Amygdala (tissue), 56 donors: ENCODE data around the gene TJP2.
"Not testable (repeated sequence)": the region's sequence is repeated elsewhere in the genome, so short reads cannot be mapped to it uniquely, and the experiment has no call there.

Experiments used
- DNase-seq, 56 donors: peaks; one replicate each; lab custom pipeline; 2025; lab: John Stamatoyannopoulos, UW

The TJP2 gene

DNA sequence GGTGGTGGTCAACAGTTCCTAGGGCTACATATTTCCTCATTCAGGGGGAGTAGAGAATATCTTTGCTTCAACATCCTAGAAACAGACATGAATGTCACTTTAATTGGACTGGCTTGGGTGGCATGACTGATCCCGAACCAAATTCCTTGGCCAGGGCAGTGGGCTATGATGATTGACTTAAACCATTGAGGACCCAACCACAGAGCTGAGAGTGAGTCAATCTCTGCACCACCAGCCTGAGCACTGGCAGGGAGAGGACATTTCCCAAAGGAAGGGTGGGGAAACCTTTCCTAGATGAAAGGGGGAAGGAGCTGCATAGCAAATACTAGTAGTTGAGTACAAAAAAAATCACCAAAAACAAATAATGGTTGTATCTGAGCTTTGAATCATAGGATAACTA, 98.1 kb downstream of the TJP2 start:
- no peak for DNase-seq

- no peak for DNase-seq
Measured at GRCh38 chr9:69273161-69273560, 99.1 kb downstream of the TJP2 start.

GRCh38 chr9:69276775-69277174, 102.7 kb downstream of the TJP2 start:
- no peak for DNase-seq

- DNase-seq: no peak
Measured at GRCh38 chr9:69279084-69279731, 105.1 kb downstream of the TJP2 start.

DNA sequence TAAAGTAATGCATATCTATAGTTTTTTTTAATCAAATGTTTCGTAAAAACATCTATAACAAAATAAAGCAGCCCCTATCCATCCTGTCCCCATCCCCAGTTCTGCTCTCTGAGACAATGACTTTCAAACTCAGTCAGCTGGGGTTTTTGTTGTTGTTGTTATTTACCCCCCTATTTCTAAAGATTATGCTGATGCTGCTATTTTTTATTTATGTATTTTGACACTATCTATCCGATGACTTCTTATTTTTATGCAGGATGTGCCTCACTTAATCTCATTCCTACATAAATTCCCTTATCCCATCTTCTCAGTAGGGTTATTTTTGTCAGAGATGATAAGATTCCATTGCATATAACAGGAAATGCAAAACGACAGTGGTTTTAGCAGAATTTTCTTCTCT, 105.7 kb downstream of the TJP2 start:
- no peak for DNase-seq

DNA sequence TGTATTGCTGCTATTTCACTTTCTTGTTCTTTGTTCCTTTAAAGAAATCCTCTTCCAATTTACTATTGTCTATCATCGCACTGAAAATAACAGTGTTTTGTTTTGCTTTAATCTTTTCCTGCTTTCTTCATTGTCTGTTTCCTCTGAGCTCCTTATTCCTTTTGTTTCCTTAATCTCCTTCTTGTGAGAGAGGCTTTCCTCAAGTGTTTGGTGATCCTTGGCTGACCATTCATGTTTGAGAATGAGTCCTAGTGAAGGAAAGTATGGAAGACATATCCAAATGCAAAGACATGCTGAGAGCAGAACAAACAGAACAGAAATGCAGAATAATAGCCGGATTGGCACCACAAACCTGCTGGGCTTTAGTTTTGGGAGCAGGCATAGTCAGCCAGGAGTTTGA, 108.9 kb downstream of the TJP2 start:
- no peak for DNase-seq

GRCh38 chr9:69292078-69292477, 118.0 kb downstream of the TJP2 start:
- DNase-seq: no peak

- DNase-seq: no peak
Measured at GRCh38 chr9:69293156-69293555, 119.1 kb downstream of the TJP2 start.

DNA sequence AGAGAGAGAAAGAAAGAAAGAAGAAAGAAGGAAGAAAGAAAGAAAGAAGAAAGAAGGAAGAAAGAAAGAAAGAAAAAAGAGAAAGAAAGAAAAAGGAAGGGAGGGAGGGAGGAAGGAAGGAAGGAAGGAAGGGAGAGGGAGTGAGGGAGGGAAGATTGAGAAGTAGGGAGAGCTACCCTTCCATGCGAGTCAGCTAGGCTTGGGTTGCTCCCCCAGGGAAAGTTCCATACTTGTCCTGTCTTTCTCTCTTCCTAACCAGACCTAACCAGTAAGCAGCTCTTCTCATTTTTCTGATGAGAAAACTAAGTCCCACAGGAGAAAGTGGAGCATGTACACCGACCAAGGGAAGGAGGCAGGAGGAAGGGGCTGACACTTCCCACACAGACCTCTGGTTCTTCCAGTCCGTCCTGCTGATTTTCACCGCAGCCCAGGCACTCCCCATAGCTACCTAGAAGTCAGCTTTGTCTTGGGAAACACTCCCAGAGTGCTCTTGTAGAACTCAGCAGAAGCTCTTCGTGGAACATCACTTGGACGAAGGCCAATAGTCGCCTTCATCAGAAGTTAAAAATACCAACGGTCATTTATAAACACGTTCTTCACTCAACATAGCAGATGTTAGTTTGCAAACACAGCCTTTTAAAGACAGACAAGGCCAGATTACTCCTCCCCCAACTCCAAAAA, 121.9 kb downstream of the TJP2 start:
- DNase-seq: peak in 3 of 56 donors; percentile 4 to 12 (median 7)

- DNase-seq: no peak
Measured at GRCh38 chr9:69297300-69297980, 123.4 kb downstream of the TJP2 start.

GRCh38 chr9:69299315-69299714, 125.2 kb downstream of the TJP2 start:
- DNase-seq: no peak

- no peak for DNase-seq
Measured at GRCh38 chr9:69299826-69300225, 125.7 kb downstream of the TJP2 start.

- no peak for DNase-seq
Measured at GRCh38 chr9:69303331-69303730, 129.3 kb downstream of the TJP2 start.

- not testable (repeated sequence) for DNase-seq
Measured at GRCh38 chr9:69306895-69307445, 132.9 kb downstream of the TJP2 start.

DNA sequence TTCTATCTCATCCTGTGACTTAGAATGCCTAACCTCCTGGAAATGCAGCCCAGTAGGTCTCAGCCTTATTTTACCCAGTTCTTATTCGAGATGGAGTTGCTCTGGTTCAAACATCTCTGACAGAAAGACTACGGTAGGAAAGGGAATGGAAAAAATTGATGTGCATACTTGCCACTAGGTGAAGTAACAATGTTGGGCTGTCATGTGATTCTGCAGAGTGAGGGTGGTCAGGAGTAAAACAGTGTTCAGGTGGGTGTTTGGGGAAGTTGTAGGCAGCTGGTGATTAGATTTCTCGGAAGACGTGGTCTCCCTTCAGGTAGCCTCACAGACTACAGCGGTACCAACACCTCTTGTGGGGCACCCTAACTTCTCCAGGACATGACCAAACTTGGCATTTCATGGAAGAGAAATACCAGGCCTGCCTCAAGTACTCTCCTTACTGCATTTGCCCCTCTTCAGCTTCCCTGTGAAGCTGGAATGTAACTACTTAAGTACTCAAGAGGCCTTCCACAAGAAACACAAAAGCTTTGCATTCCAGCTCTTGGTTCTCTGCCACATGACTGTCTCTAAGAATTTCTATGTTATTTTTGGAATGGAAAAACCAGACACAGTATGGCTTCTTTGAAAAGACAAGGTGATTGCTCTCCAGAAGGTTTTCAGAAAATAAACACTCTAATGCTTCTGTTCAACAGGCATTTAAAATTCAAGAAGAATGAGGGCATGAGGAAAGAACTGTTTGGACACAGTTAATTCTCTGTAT, 133.5 kb downstream of the TJP2 start:
- DNase-seq: no peak

GRCh38 chr9:69308206-69308931, 134.3 kb downstream of the TJP2 start:
- no peak for DNase-seq

DNA sequence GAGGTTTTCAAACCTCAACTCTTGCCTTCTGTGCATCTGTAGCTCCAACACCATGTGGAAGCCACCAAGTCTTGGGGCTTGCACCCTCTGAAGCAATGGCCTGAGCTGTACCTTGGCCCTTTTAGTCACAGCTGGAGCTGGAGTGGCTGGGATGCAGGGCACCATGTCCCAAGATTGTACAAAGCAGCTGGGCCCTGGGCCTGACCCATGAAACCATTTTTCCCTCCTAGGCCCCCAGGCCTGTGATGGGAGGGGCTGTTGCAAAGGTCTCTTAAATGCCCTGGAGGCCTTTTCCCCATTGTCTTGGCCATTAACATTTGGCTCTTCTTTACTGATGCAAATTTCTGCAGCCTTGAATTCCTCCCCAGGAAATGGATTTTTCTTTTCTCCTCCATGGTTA, 139.1 kb downstream of the TJP2 start:
- no peak for DNase-seq

DNA sequence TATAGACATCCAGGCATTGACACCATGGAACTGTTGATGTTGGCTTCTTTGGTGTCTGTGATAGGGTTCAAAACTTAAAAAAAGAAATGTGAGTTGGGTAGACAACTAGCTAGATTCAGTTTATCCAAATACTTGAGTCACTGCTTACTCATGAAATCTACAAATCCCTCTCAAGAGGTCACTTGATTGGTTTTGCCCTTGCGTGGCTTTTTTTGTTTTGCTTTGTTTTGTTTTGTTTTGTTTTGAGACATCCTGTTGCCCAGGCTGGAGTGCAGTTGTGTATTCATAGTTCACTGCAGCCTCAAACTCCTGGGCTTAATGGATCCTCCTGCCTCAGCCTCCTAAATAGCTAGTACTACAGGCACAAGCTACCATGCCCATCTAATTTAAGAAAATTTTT, 140.5 kb downstream of the TJP2 start:
- no peak for DNase-seq

- no peak for DNase-seq
Measured at GRCh38 chr9:69317081-69317480, 143.0 kb downstream of the TJP2 start.

- no peak for DNase-seq
Measured at GRCh38 chr9:69317894-69318293, 143.8 kb downstream of the TJP2 start.
